HG02588 (cell line): Measurements from ENCODE around the gene PLCB3.

ENCODE experiments used
- ATAC-seq: cut with Tn5 transposase; IDR thresholded peaks from one replicate; pipeline ENCODE4 v1.9.1; 2021; ENCODE audit warnings: mild to moderate bottlenecking, moderate library complexity; ENCODE audit not compliant: unreplicated experiment

PLCB3 gene

GRCh38 chr11:64265176-64266160, 14.1 kb downstream of the PLCB3 start:
- no peak for ATAC-seq

GRCh38 chr11:64266339-64266738, 15.0 kb downstream of the PLCB3 start:
- no peak for ATAC-seq

- ATAC-seq = no peak
These were observed 16.0 kb downstream of the PLCB3 start for GRCh38 chr11:64267207-64267945.

- no peak for ATAC-seq
These were observed 16.9 kb downstream of the PLCB3 start for GRCh38 chr11:64268025-64268892.

- peak; percentile 13 for ATAC-seq
These were observed 17.7 kb downstream of the PLCB3 start for GRCh38 chr11:64268893-64269539.

- peak; percentile 62 for ATAC-seq
These were observed 18.4 kb downstream of the PLCB3 start for GRCh38 chr11:64269540-64270220.

- ATAC-seq = no peak
These were observed 23.9 kb downstream of the PLCB3 start for GRCh38 chr11:64275031-64275800.

- no peak for ATAC-seq
These were observed 24.5 kb downstream of the PLCB3 start for GRCh38 chr11:64275841-64276240.

- no peak for ATAC-seq
These were observed 25.5 kb downstream of the PLCB3 start for GRCh38 chr11:64276653-64277431.

- no peak for ATAC-seq
These were observed 27.4 kb downstream of the PLCB3 start for GRCh38 chr11:64278576-64279190.

- ATAC-seq = no peak
These were observed 30.8 kb downstream of the PLCB3 start for GRCh38 chr11:64281957-64282770.

- ATAC-seq = no peak
These were observed 31.8 kb downstream of the PLCB3 start for GRCh38 chr11:64283092-64283491.

GRCh38 chr11:64284048-64284961, 33.0 kb downstream of the PLCB3 start, which contains the start of gene BAD:
TSS of gene BAD (minus strand) at chr11:64284665. CDS start at chr11:64284368, 297 bp downstream.
- ATAC-seq = peak; percentile 64

GRCh38 chr11:64284962-64285884, 33.9 kb downstream of the PLCB3 start, which contains the start of gene GPR137:
TSS of gene GPR137 (plus strand) at chr11:64285848. CDS start at chr11:64286525, 677 bp downstream.
- peak; percentile 49 for ATAC-seq
